ENCODE measurements around the gene STAU1.

DNA sequence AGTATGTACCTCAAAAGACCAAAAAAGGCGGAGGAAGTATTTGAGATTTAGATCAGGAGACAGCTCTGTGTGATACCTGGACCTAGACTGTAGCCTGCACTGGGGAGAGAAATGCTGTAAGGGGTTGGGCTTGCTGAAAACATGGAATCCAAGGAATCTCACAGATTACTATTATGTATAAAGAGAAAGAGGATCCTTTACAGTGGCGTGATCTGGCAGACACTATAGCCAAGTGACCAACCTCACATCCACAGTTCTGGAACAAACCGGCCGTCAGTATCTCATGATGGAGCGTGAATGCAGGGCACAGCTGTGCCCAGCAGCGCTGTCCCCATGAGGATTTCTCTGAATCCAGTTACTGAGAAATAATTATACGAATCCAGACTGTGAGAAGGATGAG, 43.3 kb upstream of the STAU1 start:
- TF ChIP-seq EZH2 (IDR thresholded peaks at IDR 0.05; ENCODE audit: low read length), result no peak
- TF ChIP-seq, protein P1, sequence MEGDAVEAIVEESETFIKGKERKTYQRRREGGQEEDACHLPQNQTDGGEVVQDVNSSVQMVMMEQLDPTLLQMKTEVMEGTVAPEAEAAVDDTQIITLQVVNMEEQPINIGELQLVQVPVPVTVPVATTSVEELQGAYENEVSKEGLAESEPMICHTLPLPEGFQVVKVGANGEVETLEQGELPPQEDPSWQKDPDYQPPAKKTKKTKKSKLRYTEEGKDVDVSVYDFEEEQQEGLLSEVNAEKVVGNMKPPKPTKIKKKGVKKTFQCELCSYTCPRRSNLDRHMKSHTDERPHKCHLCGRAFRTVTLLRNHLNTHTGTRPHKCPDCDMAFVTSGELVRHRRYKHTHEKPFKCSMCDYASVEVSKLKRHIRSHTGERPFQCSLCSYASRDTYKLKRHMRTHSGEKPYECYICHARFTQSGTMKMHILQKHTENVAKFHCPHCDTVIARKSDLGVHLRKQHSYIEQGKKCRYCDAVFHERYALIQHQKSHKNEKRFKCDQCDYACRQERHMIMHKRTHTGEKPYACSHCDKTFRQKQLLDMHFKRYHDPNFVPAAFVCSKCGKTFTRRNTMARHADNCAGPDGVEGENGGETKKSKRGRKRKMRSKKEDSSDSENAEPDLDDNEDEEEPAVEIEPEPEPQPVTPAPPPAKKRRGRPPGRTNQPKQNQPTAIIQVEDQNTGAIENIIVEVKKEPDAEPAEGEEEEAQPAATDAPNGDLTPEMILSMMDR (optimal IDR thresholded peaks at IDR 0.05 in 1 of 3, IDR thresholded peaks at IDR 0.05 in 1 of 3, conservative IDR thresholded peaks at IDR 0.05 in 1 of 3; ENCODE audit: extremely low read depth in 1 of 3, insufficient read depth in 2 of 3, low read length in 3 of 3), result no peak
